Measurements from ENCODE around the gene AGO3.
"Not testable (repeated sequence)": the region's sequence is repeated elsewhere in the genome, so short reads cannot be mapped to it uniquely, and the experiment has no call there.

Gene AGO3

DNA sequence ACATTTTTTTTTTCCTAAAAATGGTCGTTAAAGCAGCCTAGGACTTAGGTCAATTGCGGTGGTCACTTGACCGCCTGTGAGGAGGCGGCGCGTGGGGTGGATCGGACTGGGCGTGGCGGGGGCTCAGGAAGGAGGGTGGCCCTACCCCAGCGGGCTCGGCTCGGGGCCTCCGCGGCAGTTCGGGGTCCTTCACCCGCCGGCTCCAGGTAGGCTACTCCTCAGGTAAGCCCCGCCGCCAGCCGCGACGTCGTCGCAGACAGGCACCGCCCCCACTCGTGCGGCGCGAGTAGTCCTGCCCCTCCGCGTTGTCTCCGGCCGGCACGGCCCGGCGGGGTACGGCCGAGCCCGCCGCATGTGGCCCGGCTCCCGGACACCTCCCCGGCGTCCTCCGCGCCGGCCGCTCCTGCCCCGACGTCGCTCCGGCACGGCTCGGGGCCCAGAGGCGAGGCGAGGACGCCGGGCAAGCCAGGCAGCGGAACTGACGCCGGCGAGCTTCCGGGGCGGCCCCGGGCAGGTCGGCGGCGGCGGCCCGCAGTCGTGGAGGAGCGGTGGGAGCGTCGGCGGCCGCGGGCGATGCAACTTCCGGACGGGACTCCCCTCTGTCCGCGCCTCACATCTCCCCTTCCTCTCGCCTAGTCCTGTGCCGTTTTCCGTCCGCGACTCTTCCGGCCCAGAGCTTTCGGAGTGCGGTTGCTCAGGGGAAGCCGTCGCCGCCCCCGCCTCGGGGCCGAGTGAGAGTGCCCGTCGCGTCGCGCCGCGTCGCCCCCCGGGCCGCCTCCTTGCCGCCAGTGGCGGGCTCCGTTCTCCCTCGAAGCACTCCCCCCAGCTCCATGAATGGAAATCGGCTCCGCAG lies at the start of gene AGO3:
TSS of gene AGO3 (plus strand) at position 513 of the 853 bp plus-strand sequence. CDS start at position 835, 322 bp downstream.
- peak; percentile 20 for DNase-seq (ENCODE audit: low read depth, low spot score)

DNA sequence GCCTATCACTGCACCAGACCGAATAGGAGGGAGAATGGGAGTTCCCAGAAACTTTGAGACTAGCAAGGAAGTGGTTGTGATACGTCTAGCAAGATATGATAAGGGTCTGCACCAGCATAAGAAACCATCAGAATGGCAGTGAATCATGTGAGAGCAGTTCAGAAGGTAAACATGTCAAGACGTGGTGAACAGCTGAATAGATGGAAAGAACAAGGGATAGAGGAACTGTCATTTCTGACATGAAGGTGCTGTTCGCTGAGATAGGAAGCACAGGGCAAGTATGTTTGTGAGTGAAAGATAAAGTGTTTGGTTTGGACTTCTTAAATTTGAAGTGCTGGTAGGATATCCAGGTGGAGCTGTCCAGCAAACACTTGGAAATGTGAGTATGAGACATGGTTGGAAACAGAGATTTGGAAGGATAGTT lies 49.0 kb upstream of the AGO3 start:
- DNase-seq (ENCODE audit: low read depth, low spot score): no peak

DNA sequence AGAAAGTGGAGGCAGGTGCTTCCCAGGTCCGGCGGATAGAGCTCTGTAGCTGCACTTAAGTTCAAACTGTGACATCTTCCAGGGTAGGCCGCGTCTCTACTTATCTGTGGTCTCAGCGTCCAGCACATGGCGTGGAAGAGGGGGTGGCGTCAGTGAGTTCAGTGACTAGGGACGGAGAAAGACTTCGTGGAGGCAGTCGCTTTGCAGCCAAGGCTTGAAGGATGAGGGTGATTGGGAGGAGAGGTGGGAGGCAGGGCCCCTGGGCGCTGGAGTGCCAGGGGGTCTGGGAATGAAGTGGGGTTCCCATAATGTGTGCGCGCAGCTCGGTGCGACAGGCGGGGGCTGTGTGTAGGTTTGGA lies 48.3 kb upstream of the AGO3 start:
- DNase-seq (ENCODE audit: low read depth, low spot score): no peak

DNA sequence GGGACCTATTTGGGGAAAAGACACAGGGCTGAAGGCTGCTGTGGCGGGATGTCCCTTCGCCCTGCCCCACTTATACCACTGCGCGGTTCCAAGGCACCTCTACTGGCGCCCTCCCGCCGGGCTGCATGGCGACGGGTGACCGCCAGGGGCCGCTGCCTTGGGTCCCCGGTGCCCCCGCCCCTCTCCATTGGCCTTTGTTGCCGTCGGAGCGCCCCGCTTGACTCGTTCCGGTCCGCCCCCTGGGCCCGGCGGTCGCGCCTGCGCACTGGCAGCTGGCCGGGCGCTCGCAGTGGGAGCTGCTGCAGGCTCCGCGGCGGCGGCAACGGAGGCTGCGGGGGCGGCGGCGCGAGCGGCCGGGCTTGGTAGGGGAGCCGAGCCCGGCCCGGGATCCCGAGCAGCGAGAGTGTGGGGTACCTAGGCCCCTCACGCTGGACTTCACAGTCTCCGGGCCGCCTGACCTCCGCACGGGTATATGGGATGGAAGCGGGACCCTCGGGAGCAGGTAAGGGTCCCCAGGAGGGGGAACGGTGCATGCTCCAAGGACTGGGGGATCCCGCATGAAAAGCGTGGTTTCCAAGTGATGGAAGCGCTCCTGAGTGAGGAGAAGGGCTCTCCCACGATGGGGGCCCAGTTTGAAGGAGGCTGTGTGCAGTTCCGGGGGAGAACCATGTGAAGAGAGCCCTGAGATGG lies 47.8 kb upstream of the AGO3 start, which contains the start of gene AGO1:
TSS of gene AGO1 (plus strand) at position 265 of the 690 bp plus-strand sequence. CDS start at position 478, 213 bp downstream.
- DNase-seq (ENCODE audit: low read depth, low spot score): peak; percentile 69

DNA sequence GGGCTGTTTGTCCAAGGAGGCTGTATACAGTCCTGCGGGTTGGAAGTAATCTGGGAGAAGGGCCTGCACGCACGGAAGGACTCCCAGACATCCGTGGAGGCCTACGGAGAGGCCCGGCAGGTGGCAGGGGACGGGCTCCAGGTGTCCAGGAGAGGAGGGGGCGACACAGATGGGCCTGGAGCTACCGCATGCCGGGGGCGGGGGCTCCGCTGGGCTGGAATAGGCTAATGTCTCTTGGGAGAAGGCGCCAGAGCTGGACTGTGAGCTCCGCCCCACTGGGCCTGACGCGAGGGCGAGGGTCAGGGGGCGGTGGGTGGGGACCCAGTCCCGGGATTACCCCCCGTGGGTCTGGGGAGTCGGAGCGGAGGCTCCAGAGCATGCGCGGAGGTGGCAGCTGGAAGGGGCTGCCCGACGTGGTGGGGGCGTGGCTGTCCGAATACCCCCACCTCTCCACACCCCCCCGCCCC lies 47.2 kb upstream of the AGO3 start:
- no peak for DNase-seq (ENCODE audit: low read depth, low spot score)

DNA sequence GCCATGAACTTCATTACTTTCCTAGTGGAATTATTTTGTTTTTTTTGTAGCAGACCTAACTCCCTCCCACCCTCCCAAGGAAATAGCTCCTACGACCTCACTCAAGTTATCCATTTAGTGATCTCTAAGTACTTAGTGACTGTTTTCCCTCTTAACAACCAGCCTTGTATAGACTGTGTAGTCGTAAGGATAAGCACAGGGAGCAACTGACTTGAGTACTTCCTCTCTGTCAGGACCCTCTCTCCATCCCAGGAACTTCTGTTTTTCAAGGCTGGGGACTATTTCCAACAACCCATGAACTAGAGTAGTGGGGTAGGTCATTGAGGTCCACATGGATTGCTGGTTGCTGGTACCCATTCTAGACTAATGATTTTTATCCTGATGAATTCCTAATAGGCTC lies 46.0 kb upstream of the AGO3 start:
- DNase-seq (ENCODE audit: low read depth, low spot score): no peak

DNA sequence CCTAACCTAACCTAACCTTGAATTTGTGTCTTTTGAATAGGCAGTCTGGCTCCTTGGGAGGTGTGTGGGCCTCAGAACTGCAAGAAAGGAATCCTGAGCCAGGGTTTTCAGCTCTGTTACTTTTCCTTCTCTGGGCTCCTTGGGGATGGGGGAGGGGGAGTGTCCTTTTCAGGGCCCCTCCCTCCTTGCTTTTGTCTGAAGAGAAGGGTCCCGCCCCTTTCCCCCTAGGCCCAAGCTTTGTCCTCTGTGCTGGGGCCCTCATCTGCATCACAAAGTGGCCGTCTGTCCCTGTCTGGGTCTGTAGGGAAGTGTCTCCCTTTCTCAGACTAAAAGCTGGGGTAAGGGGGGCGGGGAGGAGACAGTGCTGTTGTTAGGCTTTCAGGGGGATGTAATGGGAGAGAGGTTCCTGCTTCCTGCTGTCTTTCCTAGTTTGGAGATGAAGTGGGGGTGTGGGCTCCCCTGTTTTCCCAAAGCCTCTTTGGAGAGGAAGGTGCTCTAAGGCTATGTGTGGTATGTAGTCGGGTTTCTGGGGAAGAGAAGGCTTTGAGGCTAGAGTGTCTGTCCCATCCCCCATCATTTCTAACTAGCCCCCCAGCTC lies 44.8 kb upstream of the AGO3 start:
- no peak for DNase-seq (ENCODE audit: low read depth, low spot score)

DNA sequence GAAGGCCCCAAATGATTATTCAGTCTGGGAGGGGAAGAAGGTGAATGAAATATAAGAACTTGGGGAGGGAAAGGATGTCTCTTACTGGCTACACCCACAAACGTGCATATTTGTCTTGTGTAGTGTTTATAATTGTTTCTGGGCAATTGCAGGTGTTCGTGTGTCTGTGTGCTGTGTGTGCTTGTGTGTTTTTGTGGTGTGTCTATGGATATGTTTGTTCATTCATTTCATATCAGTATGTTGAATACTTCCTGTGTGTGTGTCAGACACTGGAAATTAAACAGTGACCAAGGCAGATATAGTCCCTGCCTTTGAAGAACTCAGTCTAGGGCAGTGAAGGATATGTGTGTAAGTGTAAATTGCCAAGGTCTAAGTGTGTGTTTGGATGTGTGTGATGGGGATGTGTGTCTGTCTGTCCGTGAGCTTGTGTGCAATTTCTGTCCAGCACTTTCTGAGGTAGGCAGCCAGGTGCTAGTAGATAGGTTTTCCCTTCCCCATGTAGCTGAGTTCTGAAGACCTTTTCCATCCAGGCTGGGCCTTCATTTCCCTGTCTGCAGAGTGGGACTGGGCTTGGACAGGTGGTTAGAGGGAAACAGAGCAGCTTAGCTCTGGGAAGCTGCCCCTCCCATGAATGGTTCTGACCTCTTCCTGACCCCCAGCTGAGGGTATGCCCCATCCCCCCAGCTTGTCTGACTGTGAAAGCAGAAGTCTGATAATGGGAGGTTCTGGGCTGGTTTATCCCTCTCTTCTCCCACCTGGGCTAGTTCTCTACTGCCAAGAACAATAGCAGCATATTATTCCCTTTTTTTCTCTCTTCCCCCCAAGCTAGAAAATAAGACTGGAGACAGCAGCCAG lies 44.1 kb upstream of the AGO3 start:
- DNase-seq (ENCODE audit: low read depth, low spot score): no peak

DNA sequence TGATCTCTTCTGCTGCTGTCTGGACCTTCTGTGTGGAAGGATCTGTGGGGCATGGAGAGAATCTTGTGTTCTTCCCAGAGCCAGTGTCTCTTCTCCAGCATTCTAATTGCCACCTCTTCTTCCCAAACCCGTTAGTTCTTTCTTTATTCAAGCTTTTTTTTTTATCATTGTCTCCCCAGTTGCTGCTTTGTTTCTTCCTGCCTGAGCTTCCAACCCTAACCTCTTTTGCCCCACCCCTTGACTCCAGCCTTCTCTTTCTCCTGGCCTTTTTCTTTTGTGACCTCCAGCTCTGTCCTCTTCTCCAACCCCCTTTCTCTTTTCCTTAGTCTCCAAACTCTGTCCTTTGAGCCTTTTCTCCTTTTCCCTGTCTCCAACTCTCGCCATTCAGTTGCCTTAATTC lies 43.4 kb upstream of the AGO3 start:
- no peak for DNase-seq (ENCODE audit: low read depth, low spot score)

DNA sequence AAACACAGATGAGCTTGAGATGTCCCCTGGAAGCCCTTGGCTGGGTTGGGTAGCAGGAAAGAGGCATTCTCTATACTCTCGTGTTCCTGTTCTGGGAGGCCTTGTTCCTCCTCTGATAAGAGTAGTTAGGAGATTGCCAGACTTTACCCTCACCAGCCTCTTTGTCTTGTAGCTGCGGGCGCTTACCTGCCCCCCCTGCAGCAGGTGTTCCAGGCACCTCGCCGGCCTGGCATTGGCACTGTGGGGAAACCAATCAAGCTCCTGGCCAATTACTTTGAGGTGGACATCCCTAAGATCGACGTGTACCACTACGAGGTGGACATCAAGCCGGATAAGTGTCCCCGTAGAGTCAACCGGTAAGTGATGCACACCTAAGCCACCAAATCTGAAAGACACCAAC lies 42.6 kb upstream of the AGO3 start:
- no peak for DNase-seq (ENCODE audit: low read depth, low spot score)

DNA sequence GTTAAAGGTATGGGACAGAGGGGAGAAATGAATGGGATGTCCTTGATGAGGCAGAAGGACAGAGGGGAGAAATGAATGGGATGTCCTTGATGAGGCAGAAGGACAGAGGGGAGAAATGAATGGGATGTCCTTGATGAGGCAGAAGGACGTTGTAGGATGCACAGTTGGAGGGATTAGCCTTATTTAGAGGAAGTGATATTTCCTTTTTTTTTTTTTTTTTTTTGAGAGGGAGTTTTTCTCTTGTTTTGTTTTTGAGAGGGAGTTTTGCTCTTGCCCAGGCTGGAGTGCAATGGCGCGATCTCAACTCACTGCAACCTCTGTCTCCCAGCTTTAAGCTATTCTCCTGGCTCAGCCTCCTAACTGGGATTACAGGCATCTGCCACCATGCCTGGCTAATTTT lies 41.9 kb upstream of the AGO3 start:
- DNase-seq (ENCODE audit: low read depth, low spot score): not testable (repeated sequence)

DNA sequence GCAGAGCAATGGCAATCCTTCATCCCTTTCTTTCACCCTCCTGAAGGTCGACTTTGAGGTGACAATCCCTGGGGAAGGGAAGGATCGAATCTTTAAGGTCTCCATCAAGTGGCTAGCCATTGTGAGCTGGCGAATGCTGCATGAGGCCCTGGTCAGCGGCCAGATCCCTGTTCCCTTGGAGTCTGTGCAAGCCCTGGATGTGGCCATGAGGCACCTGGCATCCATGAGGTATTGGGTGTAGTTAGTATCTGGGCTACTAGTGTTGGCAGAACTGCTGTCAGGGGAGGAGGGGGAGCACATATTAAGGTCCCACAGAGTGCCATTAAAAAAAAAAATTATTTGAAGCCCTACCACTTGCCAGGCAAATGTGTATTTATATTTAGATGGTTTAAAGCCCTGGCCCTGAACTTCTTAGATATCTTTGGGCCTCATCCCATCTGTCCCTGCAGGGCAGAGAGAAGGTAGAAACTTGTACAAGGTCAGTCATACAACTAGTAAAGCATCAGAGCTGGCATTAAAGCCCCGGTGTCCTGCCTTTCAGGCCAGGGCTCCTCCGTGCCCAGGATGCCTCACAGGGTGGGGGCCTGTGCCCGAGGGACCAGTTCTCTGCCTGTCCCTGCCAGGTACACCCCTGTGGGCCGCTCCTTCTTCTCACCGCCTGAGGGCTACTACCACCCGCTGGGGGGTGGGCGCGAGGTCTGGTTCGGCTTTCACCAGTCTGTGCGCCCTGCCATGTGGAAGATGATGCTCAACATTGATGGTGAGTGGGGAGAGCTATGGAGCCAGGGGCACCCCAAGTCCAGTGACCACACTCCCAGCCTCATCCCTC lies 37.6 kb upstream of the AGO3 start:
- no peak for DNase-seq (ENCODE audit: low read depth, low spot score)

DNA sequence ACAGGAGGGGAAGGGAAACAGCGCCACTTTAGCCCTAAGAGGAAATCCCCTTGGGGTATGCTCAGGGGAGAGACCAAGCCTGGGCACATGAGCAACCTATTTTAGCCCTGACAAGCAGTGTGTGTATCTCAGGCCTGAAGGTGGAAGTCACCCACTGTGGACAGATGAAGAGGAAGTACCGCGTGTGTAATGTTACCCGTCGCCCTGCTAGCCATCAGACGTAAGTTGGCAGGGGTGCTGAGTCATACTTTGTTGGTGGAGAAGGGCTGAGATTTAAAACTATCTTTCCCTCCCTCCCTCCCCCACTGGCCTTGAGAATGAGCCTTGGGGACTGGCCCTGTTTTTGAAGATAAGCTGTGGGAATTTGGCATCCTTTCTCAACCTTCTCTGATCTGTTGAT lies 36.7 kb upstream of the AGO3 start:
- no peak for DNase-seq (ENCODE audit: low read depth, low spot score)

DNA sequence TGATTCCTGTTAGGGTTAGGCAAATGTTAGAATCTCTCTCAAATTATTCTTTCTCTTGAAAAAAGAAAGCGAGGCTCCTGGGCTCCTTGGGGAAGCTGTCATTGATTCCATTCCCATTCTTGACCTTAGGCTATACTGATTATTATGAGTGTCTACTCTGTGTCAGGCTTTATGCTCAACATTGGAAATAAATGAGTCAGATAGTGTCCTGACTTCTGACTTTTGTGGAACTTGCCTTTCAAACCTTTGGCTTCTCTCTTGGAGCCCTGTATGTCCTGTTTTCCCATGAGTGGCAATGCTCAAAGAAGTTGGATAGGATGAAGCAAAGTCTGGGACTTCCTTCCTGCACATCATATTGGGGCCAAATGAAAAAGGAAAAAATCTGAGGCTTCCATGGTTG lies 36.2 kb upstream of the AGO3 start:
- DNase-seq (ENCODE audit: low read depth, low spot score): no peak

DNA sequence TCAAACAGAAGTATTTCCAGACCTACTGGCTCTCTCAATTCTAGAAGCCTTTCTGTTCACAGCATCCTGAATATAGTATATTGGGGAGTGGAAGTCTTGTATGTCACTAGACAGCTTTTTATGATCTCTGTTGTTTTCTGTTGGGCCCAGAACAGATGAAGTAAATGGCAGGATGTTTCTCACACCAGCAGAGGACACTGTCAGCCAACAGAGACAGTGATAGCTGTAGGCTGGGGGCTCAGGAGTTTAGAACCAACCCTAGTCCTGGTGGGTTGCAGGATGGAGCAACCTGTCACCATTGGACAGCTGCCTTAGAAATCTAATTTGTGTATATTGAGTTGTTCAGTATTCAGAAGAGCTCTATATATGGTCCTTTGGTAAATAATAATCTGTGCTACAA lies 31.0 kb upstream of the AGO3 start:
- no peak for DNase-seq (ENCODE audit: low read depth, low spot score)

DNA sequence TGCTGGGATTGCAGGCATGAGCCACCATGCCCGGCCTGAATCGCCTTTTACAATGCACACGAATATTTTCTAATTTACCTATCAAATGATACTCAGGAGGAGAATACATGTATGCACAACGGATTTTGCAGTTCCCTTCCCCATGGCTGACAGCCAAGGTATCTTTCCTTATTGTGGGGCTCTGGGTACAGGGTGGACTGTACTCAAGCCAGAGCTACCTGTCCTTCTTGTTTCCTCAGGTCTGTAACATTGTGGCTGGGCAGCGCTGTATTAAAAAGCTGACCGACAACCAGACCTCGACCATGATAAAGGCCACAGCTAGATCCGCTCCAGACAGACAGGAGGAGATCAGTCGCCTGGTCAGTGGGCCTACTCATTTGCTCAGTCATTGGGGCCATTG lies 29.7 kb upstream of the AGO3 start:
- DNase-seq (ENCODE audit: low read depth, low spot score): no peak

DNA sequence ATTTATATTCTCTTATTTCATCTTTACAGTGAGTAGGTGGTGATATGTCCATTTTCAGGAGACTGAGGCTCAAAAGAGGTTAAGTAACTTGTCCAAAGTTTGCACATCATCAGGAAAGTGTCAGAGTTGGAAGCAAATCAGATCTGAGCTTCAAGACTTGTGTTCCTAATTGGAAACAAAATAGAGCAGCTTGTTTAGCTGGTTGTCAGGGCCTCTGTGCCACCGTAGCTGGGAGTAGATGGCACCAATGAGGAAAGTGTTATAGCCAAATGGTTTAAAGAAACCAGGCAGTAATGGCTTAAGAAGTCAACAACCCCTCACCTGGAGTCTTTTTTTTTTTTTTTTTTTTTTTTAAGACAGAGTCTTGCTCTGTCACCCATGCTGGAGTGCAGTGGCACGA lies 28.2 kb upstream of the AGO3 start:
- DNase-seq (ENCODE audit: low read depth, low spot score): no peak

DNA sequence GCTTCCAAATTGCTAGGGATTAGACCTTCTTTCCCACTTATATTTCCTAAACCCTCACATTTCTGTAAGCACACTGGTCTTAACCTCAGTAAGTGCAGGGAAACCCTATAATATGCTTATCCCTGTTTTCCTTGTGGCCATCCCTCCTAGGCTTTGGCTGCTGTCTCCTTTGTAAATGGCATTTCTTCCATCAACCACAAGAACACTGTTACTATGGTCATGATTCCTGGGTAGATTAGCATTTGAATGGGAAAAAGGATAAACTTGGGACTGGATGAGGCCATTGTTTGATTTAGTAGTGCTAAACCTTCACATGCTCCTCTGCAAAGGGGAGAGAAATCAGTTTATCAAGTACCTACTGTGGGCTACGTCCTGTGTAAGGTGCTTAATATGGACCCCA lies 16.2 kb upstream of the AGO3 start:
- DNase-seq (ENCODE audit: low read depth, low spot score): no peak

DNA sequence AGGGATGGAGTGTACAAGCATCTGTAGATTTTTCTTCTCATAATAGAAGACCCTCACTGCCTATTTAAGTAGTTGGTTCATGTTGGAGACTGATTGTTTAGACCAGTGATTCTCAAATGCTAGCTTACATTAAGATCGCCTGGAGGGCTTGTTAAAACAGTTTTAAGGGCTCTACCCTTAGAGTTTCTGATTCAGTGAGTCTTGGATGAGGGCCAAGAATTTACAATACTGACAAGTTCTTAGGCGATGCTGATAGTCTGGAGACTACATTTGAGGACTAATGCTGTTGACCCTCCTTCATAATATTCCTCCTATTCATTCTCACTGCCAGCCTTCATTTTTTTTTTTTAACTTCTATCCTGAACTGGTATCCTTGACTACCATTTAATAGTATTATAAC lies 15.2 kb upstream of the AGO3 start:
- no peak for DNase-seq (ENCODE audit: low read depth, low spot score)

DNA sequence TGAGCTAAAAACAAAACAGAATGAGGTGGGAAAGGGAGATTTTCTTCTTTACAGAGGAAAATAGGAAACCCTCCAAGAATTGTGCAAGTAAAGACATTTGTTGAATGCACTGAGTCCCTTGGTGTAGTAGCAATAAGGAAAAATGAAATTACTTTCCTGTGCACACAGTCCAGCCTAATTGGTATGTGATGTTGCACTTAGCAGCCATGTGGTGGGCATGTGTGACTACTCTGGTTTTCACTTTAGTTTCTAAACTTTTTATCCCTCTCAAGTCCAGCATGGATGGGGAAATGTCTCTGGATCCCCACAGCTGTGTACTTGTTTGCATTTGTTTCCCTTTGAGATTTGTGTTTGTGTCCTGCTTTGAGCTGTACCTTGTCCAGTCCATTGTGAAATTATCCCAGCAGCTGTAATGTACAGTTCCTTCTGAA lies 7.1 kb upstream of the AGO3 start:
- DNase-seq (ENCODE audit: low read depth, low spot score): no peak

DNA sequence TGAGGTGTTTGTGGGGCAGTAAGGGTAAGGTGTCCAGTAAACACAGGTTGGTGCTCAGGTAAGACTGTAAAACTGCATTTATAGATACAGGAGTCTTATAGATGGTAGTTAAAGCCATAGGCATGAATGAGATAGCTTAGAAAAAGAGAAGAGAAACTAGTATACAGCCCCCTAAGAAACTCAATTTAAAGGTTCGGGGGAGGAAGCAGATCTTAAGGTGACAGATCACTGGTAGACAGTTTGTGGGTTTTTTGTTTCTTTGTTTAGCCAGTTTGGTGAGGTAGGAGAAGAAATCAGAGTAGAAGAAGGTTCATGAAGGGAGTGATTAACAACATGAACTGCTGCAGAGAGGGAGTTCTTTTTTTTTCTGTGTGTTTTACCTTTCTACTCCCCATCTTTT lies 6.1 kb upstream of the AGO3 start:
- DNase-seq (ENCODE audit: low read depth, low spot score): no peak

Data from smooth muscle cell of the brain vasculature (primary cell).